SU-DHL-6 (cell line): ENCODE data around the gene TARBP1.

Experiments
- H2AFZ ChIP-seq: fragments of 200-600 bp; sonication (generic); 2 replicates; pipeline ENCODE4 v1.6.1; 2014; ENCODE audit warnings: low read depth, mild to moderate bottlenecking, moderate library complexity, mixed read lengths, antibody characterized with exemption, low read length; ENCODE audit not compliant: severe bottlenecking
- H3F3A ChIP-seq: fragments of 200-600 bp; shearing (Covaris generic); 2 replicates; pipeline ENCODE4 v1.6.0; 2016; ENCODE audit warnings: antibody characterized with exemption, mild to moderate bottlenecking; ENCODE audit not compliant: insufficient read depth
- H3K27ac ChIP-seq: fragments of 200-600 bp; sonication (generic); 2 replicates; pipeline ENCODE4 v1.5.1; 2016; ENCODE audit warnings: low read depth, mild to moderate bottlenecking, low read length, moderate library complexity, mixed read lengths
- H3K27me3 ChIP-seq: fragments of 200-600 bp; sonication (generic), shearing (Covaris generic); 2 replicates; pipeline ENCODE4 v1.6.0; 2014; ENCODE audit warnings: mild to moderate bottlenecking, low read length
- H3K36me3 ChIP-seq: fragments of 200-600 bp; sonication (generic); 2 replicates; pipeline ENCODE4 v1.6.1; 2014; ENCODE audit warnings: mild to moderate bottlenecking, low read length, mixed read lengths
- H3K4me2 ChIP-seq: fragments of 300-600, 200-600 bp; shearing (Covaris generic), sonication (generic); 2 replicates; pipeline ENCODE4 v1.6.0; 2014; ENCODE audit warnings: low read length, low read depth, mild to moderate bottlenecking; ENCODE audit not compliant: poor library complexity, severe bottlenecking
- H3K4me3 ChIP-seq: fragments of 200-600 bp; sonication (generic); 2 replicates; pipeline ENCODE4 v1.5.1; 2014; ENCODE audit warnings: antibody characterized with exemption, low read length, mild to moderate bottlenecking, mixed read lengths; ENCODE audit not compliant: insufficient read depth, poor library complexity, severe bottlenecking
- H3K79me2 ChIP-seq: fragments of 200-600 bp; sonication (generic); 2 replicates; pipeline ENCODE4 v1.6.1; 2014; ENCODE audit warnings: mild to moderate bottlenecking, low read length, moderate library complexity; ENCODE audit not compliant: insufficient read depth
- H3K9ac ChIP-seq: fragments of 200-600 bp; sonication (generic); 2 replicates; pipeline ENCODE4 v1.7.0; 2014; ENCODE audit warnings: mild to moderate bottlenecking, low read length
- H3K9me2 ChIP-seq: fragments of 200-600 bp; sonication (generic); replicated peaks from 2 replicates; pipeline ENCODE4 v1.6.1; 2014; ENCODE audit warnings: low read length; ENCODE audit not compliant: insufficient read depth
- H3K9me3 ChIP-seq: fragments of 200-600 bp; sonication (generic); 2 replicates; pipeline ENCODE4 v1.6.1; 2014; ENCODE audit warnings: low read length, mixed read lengths; ENCODE audit not compliant: insufficient read depth
- H4K20me1 ChIP-seq: fragments of 200-600 bp; sonication (generic); 2 replicates; pipeline ENCODE4 v1.6.1; 2014; ENCODE audit warnings: low read depth, mild to moderate bottlenecking, antibody characterized with exemption, low read length, moderate library complexity, mixed read lengths
- CTCF ChIP-seq: fragments of 200-600 bp; sonication (generic); IDR thresholded peaks from one replicate; pipeline ENCODE4 v1.5.1; 2017; ENCODE audit warnings: antibody characterized with exemption, mild to moderate bottlenecking, low read length, moderate library complexity; ENCODE audit not compliant: insufficient read depth, poor library complexity, severe bottlenecking
- EZH2phosphoT487 ChIP-seq: fragments of 200-600 bp; sonication (generic), shearing (Covaris generic); conservative IDR thresholded peaks from 2 replicates; pipeline ENCODE4 v1.6.1; 2018; ENCODE audit warnings: mild to moderate bottlenecking, antibody characterized with exemption, low read length, moderate library complexity, mixed read lengths

Gene TARBP1

GRCh38 chr1:234515411-234515810 is 36.4 kb upstream of the TARBP1 start:
- Histone ChIP-seq H3K27me3 (no peaks in the 10 kb centered on the region), H3K4me2 (no peak overlapping the region), H3K9me3 (no peaks in the 10 kb centered on the region), H3F3A (no peaks in the 10 kb centered on the region), H3K36me3 (no peaks in the 10 kb centered on the region), H3K27ac (no peak overlapping the region), H4K20me1 (no peaks in the 10 kb centered on the region), H3K79me2 (no peaks in the 10 kb centered on the region), H3K4me3 (no peak overlapping the region), H3K9me2 (no peaks in the 10 kb centered on the region), H2AFZ (no peak overlapping the region), H3K9ac (no peak overlapping the region)
- TF ChIP-seq EZH2phosphoT487 (no peak), CTCF (no peak)

- Histone ChIP-seq H3K4me2 (no peak overlapping the region), H4K20me1 (no peaks in the 10 kb centered on the region)
Observed at GRCh38 chr1:234512451-234512861, 33.5 kb upstream of the TARBP1 start.

GRCh38 chr1:234509457-234510328 is 30.7 kb upstream of the TARBP1 start:
- no peak overlapping the region for H3K4me2 ChIP-seq
- H2AFZ ChIP-seq: peak overlapping the region; percentile 48
- H3F3A ChIP-seq: no peaks in the 10 kb centered on the region
- no peaks in the 10 kb centered on the region for H3K79me2 ChIP-seq
- no peak overlapping the region for H3K4me3 ChIP-seq
- no peaks in the 10 kb centered on the region for H4K20me1 ChIP-seq
- H3K9me3 ChIP-seq: no peaks in the 10 kb centered on the region
- H3K27ac ChIP-seq: no peak overlapping the region
- H3K9ac ChIP-seq: no peak overlapping the region
- no peaks in the 10 kb centered on the region for H3K27me3 ChIP-seq
- TF ChIP-seq CTCF: no peak
- TF ChIP-seq EZH2phosphoT487: no peak
- no peaks in the 10 kb centered on the region for H3K9me2 ChIP-seq
- H3K36me3 ChIP-seq: no peaks in the 10 kb centered on the region

More at GRCh38 chr1:234512451-234512861, 33.5 kb upstream of the TARBP1 start:
- Histone ChIP-seq H3K9me2 (no peaks in the 10 kb centered on the region), H3K4me3 (no peak overlapping the region), H3K9ac (no peak overlapping the region), H3K27ac (no peak overlapping the region), H3K9me3 (no peaks in the 10 kb centered on the region), H3K27me3 (no peaks in the 10 kb centered on the region), H2AFZ (no peak overlapping the region), H3F3A (no peaks in the 10 kb centered on the region), H3K36me3 (no peaks in the 10 kb centered on the region), H3K79me2 (no peaks in the 10 kb centered on the region)
- no peak for TF ChIP-seq EZH2phosphoT487
